Esophagus squamous epithelium (tissue), 4 donors: Measurements from ENCODE around the gene GALNT2.

Experiments
- POLR2A ChIP-seq, 4 donors: fragments of 450-650 bp; IDR thresholded peaks; one replicate each; pipeline ENCODE4 v1.6.1; 2017; ENCODE audit warnings: antibody characterized with exemption in 4 of 4, mild to moderate bottlenecking in 4 of 4, moderate library complexity in 3 of 4
- TF ChIP-seq, protein P1 (sequence below), 6 experiments: fragments of 450-650 bp in 4 of 6; fragments of 200-600 bp in 2 of 6; sonication (generic) in 2 of 6; IDR thresholded peaks; one replicate each; pipeline ENCODE4 v1.5.1; 2016 to 2019; ENCODE audit warnings: antibody characterized with exemption in 6 of 6, mild to moderate bottlenecking in 4 of 6, moderate library complexity in 4 of 6

DNA sequence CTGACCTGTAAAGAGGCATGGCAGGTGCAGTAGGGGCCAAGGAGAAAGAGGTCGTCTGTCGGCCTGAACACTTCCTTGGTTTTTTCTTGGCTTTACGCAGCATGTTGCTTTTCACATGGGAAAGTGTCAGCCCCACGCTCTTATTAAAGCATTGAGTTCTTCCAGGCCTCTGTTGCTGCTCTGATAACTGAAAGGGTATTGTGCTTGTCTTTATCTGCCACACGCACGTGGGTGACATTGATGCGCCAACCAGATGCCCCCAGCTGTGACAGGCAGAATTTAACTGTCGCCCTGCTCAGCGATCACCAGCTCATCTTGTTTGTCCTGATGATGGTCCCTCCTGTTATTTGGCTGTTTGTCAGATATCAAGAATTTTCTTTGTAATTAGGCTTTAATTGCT is 76.5 kb downstream of the GALNT2 start:
- TF ChIP-seq, protein P1, sequence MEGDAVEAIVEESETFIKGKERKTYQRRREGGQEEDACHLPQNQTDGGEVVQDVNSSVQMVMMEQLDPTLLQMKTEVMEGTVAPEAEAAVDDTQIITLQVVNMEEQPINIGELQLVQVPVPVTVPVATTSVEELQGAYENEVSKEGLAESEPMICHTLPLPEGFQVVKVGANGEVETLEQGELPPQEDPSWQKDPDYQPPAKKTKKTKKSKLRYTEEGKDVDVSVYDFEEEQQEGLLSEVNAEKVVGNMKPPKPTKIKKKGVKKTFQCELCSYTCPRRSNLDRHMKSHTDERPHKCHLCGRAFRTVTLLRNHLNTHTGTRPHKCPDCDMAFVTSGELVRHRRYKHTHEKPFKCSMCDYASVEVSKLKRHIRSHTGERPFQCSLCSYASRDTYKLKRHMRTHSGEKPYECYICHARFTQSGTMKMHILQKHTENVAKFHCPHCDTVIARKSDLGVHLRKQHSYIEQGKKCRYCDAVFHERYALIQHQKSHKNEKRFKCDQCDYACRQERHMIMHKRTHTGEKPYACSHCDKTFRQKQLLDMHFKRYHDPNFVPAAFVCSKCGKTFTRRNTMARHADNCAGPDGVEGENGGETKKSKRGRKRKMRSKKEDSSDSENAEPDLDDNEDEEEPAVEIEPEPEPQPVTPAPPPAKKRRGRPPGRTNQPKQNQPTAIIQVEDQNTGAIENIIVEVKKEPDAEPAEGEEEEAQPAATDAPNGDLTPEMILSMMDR (IDR thresholded peaks at IDR 0.05) = no peak
- no peak for TF ChIP-seq POLR2A (IDR thresholded peaks at IDR 0.05)
